ENCODE data around the gene SS18L1.

The SS18L1 gene

GRCh38 chr20:62200491-62201172, 57.1 kb downstream of the SS18L1 start:
- DNase-seq = no peak

GRCh38 chr20:62201173-62202082, 57.9 kb downstream of the SS18L1 start:
- no peak for DNase-seq

GRCh38 chr20:62202083-62202395, 58.5 kb downstream of the SS18L1 start:
- DNase-seq = no peak

GRCh38 chr20:62202676-62203377, 59.3 kb downstream of the SS18L1 start:
- no peak for DNase-seq

- no peak for DNase-seq
Observed at GRCh38 chr20:62203378-62204030, 59.9 kb downstream of the SS18L1 start.

GRCh38 chr20:62205618-62206387, 62.2 kb downstream of the SS18L1 start:
- DNase-seq = no peak

- DNase-seq = no peak
Observed at GRCh38 chr20:62206388-62206775, 62.8 kb downstream of the SS18L1 start.

GRCh38 chr20:62208061-62208794, 64.7 kb downstream of the SS18L1 start:
- DNase-seq = no peak

GRCh38 chr20:62208795-62209755, 65.5 kb downstream of the SS18L1 start:
- no peak for DNase-seq

GRCh38 chr20:62209850-62210495, 66.4 kb downstream of the SS18L1 start:
- no peak for DNase-seq

- DNase-seq = no peak
Observed at GRCh38 chr20:62210496-62210855, 66.9 kb downstream of the SS18L1 start.

GRCh38 chr20:62211216-62211615, 67.6 kb downstream of the SS18L1 start:
- DNase-seq = no peak

GRCh38 chr20:62211769-62212288, 68.3 kb downstream of the SS18L1 start:
- no peak for DNase-seq

- DNase-seq = no peak
Observed at GRCh38 chr20:62212299-62212698, 68.7 kb downstream of the SS18L1 start.

GRCh38 chr20:62214067-62214466, 70.5 kb downstream of the SS18L1 start:
- no peak for DNase-seq

GRCh38 chr20:62215020-62215990, 71.7 kb downstream of the SS18L1 start:
- DNase-seq = no peak

GRCh38 chr20:62215991-62216635, 72.5 kb downstream of the SS18L1 start:
- DNase-seq = no peak
